Fibroblast of gingiva (primary cell): ENCODE results near the gene C1orf52.
"Not testable (repeated sequence)": the region's sequence is repeated elsewhere in the genome, so short reads cannot be mapped to it uniquely, and the experiment has no call there.

Experiments used
- DNase-seq: peaks from one replicate; pipeline ENCODE4 v3.0.0-alpha.2; 2011; ENCODE audit warnings: low read depth

C1orf52 gene

DNA sequence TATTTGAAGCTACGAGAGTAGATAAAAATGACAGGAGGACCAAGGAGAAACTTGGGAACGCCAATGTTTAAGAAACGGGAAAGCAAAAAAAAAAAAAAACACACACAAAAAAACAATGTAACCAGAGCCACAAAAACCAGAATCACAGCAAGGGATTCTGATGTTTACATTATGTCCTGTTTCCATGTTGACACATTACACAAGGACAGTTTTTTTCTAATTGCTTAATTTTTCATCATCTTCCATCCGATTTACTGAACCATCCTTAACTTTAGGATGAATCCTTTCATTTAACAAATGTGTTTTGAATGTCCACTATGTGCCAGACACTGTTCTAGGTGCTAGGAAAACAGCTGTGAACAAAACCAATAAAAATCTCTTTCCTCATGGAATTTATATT, 18.3 kb upstream of the C1orf52 start:
- DNase-seq: no peak

DNA sequence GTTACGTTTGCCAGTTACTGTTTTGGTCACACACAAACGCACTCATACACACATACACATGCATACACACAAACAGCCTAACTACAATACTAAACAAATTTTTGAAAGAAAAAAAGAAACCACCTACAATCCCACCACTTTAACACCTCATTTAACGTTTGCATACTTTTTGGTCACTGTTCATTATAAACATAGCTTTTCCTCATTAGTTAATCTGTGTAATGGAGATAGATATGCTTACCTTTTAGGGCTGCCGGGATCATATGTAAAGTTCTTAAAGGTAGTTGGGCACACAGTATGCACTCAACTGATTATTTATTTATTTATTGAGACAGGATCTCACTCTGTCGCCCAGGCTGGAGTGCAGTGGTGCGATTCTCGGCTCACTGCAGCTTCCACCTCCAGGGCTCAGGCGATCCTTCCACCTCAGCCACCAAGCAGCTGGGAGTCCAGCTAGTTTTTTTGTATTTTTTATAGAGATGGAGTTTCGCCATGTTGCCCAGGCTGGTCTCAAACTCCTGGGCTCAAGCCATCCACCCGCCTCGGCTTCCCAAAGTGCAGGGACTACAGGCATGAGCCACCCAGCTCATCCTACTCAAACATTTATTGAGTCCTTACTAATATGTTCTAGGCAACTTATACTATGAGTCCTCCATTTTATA, 17.6 kb upstream of the C1orf52 start:
- DNase-seq: no peak

DNA sequence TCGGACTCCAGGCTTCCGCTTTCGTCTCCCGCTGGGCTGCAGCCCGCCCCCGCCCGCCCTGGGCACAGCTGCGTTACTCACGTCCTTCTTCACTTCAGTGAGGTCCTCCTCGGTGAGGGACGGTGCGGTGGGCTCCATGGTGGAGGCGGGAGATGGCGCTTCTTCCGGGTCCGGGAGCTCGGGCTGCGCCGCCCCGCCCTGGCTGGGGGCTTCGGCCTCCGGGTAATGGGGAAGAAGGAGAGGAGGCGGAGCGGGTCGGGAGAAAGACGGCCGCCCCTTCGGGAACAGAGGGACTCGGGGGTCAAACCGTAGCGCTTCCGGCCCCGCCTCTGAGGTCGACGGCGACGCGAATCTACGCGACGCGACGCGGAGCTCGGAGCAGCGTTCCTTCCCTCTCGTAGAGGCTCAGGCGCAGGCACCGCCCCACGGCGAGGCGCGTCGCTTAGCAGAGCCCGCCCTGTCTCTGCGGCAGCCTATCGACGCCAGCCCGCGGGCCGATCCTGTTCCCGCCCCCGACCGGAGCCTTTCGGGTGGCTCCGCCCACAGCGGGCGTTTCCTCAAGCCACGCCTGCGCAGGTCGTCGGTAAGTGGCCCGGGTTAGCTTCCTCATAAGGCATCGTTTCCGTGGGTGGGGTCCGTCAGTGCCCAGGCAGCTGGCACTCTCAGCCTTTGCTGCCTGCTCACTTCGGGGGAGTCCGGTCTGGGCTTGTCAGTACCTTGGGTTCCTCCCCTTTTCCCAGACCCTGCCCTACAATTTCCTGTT, 16.9 kb upstream of the C1orf52 start, which contains the start of gene BCL10:
Gene BCL10 (minus strand): TSS at position 418 of the 763 bp plus-strand sequence. CDS start 280 bp downstream, at position 138.
- DNase-seq: peak; percentile 99

DNA sequence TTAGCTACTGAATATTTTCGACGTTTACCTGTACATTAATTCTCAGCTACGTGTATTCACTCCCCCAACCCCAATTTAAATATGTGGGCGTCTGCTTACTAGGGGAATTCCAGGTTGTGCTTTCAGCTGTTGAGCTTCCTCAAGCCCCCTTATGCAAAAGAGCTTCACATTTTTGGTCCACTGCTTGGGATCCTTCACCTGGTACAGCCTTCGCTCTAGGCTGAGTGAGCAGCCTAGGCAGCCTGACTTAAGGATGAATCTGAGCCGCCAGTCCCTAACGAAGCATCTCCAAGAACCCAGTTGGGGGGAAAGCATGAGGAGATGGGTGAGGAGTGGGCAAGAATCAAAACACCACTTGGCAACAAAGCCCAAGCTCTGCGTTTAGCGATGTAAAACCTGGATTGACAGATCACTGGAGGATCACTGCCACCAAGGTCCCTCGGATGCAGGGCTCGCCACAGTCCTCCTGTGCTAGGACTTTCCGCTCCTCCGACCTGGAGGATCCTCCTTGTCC, 16.3 kb upstream of the C1orf52 start:
- no peak for DNase-seq

DNA sequence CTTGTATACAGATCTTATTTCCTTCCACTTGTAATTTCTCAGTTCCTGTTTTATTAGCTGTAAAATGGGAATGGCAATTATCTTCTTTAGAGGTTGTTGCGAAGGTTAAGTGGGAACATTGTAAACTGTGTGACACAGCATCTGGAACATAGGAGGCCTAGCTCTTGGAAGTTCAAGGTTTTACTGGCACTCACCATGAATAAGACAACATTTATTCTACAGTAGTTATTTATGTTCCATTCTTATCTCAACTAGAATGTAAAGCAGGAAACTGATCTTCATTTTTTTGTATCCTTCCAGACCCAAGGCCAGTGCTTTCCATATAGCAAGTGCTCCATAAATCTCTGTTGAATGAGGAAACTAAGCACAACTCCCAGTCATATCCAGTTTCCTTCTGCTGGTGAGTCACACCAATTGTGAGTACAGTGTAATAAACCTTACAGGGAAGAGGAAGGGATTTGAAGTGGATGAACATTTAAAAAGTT, 15.5 kb upstream of the C1orf52 start:
- DNase-seq: peak; percentile 68

DNA sequence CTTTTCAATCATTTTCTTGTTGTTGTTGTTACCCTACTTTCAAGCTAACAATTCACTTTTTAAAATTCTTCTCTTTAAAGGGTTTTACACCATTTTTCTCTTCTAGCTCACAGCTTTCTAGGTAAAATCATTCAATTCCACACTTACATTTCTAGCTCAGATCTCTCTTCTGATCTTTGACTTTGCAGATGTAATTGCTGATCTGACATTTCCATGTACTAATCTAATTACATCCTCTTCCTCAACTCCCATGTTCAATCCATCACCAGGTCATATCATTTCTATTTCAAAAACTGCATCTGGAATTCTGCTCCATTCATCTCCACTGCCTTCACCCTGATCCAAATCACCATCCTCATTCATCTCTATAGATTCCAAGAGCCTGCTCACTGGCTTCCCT, 13.9 kb upstream of the C1orf52 start:
- no peak for DNase-seq

DNA sequence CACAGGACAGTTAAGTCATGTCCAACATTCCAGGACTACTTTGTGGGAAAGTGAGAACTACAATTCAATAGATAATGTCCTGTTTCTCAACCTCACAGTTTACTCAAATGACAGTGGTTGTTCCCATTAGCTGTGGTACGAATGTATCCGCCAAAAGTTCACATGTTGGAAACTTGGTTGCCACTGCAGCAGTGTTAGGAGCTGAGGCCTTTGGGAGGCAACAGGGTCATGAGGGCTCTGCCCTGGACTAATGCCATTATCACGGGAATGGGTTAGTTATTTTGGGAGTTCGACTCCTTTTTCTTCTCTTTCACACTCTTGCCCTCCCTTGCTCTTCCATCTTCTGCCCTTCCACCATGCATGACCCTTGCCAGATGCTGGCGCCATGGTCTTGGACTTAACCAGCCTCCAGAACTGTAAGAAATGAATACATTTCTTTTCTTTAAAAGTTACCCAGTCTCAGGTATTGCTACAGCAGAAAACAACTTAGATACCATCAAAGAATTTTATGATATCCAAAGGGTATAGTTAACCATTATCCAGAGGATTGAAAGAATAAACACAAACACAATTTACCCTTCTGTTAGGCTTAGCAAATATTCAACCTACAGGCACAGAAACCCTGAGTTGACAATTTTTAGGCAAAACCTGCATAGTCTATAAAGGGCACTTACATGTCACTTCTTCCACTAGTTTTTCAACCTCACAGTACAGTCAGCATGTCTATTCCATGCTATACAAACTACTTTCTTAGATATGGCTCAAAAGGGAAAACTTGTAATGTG, 9.5 kb upstream of the C1orf52 start:
- no peak for DNase-seq

DNA sequence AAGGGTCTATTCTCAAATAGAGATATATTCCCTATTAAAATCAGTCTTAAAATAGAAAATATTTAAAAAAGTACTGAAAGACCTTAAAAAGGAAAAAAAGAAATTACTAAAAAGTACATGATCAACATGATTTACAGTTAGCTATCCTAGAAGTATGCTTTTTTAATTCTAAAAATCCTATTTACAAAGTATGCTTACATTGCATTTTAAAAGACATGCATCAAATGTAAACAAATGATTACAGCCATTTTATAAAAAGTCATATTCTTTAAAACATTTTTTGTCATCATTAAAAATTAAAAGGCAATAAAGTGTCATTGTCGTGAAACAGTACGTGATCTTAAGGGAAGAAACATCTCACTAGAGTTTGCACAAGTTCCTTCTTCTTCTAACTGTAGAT, 7.9 kb upstream of the C1orf52 start:
- DNase-seq: no peak

DNA sequence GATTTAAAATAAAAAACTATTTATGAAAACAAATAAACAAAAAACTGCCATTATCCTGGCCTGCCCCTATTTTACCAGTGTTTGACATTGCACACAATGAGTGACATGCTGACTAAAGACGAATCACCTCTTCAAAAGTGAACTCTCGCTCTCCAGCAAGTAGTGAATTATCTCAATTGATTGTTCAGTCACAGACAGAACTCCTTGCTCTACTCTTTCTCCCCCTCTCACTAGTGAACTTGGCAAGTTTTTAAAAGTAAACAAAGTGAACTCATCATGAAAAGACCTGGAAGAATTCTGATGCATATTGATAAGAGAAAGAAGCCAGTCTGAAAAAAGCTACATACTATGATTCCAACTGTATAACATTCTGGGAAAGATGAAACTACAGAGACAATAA, 4.7 kb upstream of the C1orf52 start:
- no peak for DNase-seq

DNA sequence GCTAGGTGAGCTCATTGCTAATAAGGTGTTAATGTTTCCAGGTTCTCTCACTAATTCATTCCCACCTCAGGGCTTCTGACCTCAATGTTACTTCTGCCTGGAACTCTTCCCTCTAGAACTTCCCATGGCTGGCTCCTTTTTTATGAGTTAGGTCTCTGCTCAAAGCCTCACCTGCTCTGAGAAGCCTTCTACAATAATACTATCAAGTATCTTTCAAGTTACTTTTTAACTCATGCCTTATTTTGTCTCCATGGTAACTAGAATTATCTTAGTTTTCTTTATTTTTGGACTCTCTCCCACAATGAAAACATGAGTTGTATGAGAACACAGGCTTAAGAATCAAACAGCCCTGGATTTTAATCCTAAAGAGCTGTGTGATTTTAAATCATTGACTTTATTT, 3.5 kb upstream of the C1orf52 start:
- DNase-seq: no peak

DNA sequence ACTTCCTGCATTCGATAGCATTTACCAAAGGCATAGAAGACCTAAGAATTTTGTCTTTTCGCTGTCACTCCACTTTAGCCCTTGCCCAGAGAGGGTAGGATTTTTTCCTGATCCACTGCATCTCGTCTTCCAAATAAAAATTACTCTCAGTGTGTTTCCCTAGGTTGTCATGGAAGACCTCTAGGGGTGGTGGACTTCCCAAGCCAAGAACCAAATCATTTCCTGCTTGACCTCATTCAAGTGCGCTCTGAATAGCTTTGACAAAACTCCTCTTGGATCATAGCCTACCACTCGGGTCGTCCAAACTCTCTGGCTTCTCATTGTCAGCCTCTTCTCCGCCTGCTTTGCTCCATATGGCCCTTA, 431 bp upstream of the C1orf52 start:
- peak; percentile 66 for DNase-seq

DNA sequence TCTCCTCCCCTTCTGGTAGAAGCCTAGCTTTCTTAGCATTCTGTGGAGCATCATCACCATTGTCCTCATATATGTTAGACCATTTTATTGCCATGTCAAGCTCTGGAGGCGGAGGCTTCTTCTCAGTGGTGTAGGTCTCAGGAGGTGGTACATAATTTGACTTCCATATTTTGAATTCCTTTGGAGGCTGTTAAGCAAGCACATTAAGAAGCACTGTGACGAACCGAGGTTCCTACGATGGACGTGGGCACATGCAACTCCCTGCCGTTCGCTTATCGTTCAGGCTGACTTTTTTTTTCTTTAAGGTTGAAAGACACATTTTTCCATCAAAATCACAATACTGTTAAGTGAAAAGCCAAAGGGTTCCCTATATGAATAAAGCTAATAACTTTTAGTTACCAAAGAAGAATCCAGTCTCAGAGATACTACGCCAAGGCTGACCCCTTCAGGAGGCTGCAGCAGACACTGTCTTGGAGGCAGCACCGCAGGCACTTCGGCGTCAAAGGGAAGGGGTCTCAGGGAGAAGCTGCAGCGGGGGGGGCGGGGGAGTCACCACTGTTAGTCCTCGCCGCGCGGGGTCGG, 835 bp downstream of the C1orf52 start:
- no peak for DNase-seq

DNA sequence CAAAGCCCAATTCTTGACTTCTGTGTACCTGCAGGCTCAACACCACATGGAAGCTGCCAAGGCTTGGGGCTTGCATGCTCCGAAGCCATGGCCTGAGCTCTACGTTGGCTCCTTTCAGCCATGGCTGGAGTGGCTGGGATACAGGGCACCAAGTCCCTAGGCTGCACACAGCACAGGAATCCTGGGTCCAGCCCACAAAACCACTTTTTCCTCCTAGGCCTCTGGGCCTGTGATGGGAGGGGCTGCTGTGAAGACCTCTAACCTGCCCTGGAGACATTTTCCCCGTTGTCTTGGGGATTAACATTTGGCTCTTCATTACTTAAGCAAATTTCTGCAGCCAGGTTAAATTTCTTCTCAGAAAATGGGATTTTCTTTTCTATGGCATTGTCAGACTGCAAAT, 10.4 kb downstream of the C1orf52 start:
- not testable (repeated sequence) for DNase-seq

DNA sequence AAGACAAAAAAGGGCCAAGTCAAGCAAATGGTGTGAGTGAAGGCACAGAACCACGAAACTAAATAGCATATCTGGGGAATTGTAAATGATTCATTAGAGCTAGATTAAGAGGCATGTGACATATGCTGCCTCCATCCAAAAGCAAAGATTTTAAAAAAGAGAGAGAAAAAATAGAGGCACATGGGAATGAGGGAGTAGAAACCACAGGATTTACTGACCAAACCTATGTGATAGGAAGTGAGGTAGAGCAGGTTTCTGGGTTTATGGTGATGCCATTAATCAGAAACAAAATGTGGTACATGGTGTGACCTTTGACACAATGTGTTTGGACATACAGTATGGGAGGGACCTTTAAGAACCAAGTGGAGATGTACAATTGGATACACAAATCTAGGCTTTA, 13.6 kb downstream of the C1orf52 start:
- no peak for DNase-seq

DNA sequence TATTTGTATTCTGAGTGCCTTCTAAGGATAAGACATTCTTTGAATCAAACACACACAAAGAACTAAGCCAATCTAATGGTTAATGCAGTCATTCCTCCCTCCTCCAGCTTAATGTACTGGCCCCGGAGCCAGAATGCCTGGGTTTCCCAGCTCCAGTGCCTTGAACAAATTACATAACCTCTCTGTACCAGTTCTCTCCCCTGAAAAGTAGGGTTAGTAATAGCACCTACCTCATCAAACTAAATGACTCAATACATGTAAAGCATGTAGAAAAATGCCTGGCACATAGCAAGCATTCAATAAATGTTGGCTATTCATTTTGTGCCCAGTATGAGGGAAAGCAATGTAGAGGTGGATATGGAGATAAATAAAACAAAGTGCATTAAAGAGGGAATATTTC, 14.0 kb downstream of the C1orf52 start:
- no peak for DNase-seq

DNA sequence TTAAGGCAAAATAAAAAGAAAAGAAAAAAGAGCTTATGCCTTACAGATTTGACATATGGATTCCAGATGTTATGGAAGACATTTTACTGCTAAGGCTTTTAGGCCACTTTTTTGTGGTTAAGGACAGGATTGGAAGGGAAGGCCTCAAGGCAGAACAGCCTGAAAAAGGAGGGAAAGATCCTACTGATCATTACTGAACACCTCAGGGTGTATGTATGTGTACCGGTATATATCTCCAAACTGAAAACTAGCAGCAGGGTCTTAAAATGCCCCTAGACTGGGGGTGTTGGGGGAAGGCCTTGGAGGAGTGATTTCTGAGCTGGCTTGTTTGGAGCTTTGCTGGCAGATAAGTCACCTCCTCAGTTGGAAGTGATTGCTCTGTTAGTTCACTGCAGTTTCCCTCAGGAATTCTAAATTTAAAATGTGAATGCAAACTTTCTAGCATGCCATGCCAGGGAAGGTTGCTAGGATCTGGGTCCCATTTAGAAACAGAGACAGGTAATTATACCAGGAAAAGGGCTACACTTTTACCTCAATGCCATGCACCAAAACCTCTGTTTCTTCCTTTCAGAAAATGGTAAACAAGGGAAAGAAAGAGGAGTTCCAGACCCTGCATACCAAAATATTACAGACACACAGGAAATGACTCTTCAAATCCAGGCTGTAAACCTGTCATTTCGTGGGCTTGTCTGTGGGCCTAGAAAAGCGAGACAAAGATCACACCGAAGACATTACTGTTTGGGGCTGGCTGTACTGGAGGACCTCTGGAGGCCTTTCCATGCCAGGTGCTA, 15.0 kb downstream of the C1orf52 start:
- no peak for DNase-seq

DNA sequence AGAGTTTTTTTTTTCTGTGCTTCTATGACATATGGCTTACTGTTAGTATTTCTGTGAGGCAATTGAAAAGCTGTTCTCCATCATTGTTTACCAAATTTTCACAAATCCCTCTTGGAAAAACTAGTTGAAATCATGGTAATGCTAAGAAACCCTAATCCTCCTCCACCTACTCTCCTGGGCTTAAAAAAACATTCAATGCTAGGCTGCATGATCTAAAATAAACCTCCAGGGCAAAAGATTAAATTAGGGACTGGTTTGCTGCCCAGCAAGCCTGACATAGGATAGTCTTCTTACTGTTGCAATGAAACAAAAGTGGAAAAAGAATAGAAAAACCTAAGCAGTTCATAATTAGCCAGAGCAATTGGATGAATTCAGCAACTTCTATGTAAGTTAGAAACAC, 16.1 kb downstream of the C1orf52 start:
- DNase-seq: peak; percentile 74

DNA sequence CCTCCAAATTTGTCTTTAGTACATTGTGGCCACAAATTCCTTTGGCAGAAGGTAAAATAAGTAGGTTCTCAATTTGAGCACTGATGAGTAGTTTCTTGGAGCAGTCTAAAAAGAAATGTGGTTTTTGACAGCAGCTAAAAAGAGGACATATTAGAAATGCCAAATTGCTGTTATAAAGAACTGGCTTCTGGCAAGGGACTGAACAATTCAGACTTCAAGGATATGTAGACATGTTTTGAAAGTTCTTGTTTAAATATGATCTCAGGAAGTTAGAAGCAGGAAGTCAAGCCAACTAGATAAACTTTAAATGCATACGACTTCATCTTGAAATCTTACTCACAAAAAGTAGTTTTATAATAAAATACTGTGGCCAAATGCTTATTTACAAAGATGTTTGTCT, 18.8 kb downstream of the C1orf52 start:
- DNase-seq: no peak

DNA sequence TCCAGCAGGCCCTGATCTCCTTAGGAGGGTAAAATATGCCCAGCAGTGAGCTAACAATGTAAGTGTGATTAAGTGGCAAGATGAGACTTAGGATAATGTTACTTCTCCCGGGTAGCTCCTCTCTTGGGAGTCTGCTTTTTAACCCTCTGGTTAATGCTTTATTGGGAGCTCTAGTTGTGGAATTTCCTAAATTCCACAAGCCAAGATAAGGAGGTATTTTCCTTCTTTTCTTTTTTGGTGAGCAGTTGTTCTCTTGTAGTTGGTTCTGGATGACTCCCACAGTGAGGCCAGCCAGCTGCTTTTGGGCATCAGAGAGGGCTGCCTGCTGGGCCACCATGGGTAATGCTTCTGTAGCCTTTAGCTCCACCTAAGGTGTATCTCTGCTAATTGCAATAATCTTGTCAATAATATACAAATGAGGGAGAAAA, 19.3 kb downstream of the C1orf52 start:
- DNase-seq: peak; percentile 27

DNA sequence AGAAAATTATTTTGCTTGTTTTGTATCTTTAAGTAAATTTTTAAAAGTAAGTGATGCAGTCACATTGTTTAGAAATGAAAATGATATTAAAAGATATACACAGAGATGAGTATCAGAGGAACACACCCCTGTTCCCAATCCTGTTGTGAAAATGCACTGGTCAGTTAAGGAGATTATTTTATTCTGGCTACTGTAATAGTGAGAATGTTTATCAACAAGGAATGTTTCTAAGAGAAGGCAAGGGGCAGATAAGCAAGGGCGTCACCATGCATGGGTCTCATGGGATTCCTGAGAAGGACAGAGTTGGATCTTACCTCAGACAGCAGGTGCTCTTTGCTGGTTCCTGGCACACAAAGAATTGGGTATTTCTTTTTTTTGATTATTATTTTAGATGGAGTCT, 21.8 kb downstream of the C1orf52 start:
- no peak for DNase-seq

DNA sequence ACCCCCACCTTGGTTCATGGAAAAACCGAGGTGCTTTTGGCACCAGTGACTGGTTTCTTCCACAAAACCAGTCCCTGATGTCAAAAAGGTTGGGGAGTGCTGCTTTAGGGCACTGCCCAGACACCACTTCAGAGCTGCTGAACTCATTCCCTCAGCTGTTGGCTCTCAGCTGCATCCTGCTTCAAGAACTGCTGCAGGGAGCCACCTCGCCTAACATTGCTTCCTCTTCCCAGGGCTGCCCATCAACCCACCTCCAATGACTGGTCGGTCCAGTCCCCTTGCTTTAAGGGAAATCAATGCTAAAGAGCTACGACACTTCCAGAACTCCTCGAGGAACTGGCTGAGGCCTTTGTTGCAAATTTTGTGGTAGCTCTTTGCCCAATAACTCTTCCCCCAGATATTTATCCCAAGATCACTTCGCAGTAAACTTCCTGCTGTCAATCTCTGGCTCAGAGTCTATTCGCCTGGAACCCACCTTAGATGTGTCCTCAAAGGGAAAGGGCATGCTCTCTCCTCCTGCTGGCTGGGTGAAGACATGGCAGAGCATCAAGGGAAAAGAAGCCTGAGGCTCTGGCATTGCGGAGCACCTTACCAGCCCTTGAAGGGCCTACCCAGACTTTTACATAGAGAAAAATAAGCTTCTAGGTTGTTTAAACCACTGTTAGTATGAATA, 29.0 kb downstream of the C1orf52 start:
- DNase-seq: no peak
